ENCODE measurements around the gene ZNF644.

ZNF644 gene

GRCh38 chr1:90922202-90922601 lies 99.6 kb downstream of the ZNF644 start:
- H3K4me3 ChIP-seq (replicated peaks; ENCODE audit: insufficient read depth, low read length), result no peak overlapping the region
- no peaks in the 10 kb centered on the region for H3K27me3 ChIP-seq (ENCODE audit: insufficient read depth, poor library complexity, severe bottlenecking)
- no peak for DNase-seq (ENCODE audit: low read depth in 1 of 2, low spot score in 1 of 2)
- H3K27ac ChIP-seq (replicated peaks), result no peak overlapping the region
- TF ChIP-seq, protein P1, sequence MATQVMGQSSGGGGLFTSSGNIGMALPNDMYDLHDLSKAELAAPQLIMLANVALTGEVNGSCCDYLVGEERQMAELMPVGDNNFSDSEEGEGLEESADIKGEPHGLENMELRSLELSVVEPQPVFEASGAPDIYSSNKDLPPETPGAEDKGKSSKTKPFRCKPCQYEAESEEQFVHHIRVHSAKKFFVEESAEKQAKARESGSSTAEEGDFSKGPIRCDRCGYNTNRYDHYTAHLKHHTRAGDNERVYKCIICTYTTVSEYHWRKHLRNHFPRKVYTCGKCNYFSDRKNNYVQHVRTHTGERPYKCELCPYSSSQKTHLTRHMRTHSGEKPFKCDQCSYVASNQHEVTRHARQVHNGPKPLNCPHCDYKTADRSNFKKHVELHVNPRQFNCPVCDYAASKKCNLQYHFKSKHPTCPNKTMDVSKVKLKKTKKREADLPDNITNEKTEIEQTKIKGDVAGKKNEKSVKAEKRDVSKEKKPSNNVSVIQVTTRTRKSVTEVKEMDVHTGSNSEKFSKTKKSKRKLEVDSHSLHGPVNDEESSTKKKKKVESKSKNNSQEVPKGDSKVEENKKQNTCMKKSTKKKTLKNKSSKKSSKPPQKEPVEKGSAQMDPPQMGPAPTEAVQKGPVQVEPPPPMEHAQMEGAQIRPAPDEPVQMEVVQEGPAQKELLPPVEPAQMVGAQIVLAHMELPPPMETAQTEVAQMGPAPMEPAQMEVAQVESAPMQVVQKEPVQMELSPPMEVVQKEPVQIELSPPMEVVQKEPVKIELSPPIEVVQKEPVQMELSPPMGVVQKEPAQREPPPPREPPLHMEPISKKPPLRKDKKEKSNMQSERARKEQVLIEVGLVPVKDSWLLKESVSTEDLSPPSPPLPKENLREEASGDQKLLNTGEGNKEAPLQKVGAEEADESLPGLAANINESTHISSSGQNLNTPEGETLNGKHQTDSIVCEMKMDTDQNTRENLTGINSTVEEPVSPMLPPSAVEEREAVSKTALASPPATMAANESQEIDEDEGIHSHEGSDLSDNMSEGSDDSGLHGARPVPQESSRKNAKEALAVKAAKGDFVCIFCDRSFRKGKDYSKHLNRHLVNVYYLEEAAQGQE (IDR thresholded peaks at IDR 0.05; ENCODE audit: insufficient replicate concordance, low read depth), result no peak
- no peak for TF ChIP-seq GABPA (IDR thresholded peaks at IDR 0.05; ENCODE audit: low read depth)

- TF ChIP-seq, protein P1 (IDR thresholded peaks at IDR 0.05; ENCODE audit: insufficient replicate concordance, low read depth), result no peak
- TF ChIP-seq POLR2AphosphoS5 (IDR thresholded peaks at IDR 0.05; ENCODE audit: low read depth) (no peak), SPI1 (IDR thresholded peaks at IDR 0.05; ENCODE audit: borderline replicate concordance, low read depth) (no peak), GABPA (IDR thresholded peaks at IDR 0.05; ENCODE audit: low read depth) (no peak)
- TF ChIP-seq, protein P2, sequence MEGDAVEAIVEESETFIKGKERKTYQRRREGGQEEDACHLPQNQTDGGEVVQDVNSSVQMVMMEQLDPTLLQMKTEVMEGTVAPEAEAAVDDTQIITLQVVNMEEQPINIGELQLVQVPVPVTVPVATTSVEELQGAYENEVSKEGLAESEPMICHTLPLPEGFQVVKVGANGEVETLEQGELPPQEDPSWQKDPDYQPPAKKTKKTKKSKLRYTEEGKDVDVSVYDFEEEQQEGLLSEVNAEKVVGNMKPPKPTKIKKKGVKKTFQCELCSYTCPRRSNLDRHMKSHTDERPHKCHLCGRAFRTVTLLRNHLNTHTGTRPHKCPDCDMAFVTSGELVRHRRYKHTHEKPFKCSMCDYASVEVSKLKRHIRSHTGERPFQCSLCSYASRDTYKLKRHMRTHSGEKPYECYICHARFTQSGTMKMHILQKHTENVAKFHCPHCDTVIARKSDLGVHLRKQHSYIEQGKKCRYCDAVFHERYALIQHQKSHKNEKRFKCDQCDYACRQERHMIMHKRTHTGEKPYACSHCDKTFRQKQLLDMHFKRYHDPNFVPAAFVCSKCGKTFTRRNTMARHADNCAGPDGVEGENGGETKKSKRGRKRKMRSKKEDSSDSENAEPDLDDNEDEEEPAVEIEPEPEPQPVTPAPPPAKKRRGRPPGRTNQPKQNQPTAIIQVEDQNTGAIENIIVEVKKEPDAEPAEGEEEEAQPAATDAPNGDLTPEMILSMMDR (IDR thresholded peaks at IDR 0.05; ENCODE audit: insufficient read depth, low read length), result no peak
- DNase-seq (ENCODE audit: low read depth in 1 of 2, low spot score in 1 of 2), result no peak
- H3K27ac ChIP-seq (replicated peaks), result no peak overlapping the region
Measured at GRCh38 chr1:90919900-90920299, 101.9 kb downstream of the ZNF644 start.

DNA sequence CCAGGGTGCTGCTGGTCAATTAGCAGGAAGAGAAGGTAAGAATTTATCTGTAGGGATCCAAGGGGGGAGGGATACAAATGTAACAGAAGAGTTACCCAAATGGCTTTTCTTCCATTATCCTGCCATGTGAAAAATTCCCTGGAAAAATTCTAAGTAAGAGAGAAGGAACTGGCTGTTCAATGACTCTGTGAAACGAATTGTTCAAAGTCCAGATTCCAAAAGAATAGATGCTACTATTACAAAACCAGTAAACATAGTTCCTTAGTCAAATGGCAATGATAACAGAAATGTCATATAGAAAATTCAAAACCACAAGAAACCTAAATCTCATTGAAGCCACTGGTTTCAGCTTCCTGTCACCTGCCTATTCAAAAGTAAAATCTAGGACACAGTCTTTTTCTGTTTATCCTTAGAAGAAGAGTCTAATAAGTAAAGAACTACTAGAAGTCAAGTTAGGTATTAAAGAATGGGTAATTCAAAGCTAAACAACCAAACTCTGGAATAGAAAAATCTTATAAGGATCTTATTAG lies 102.6 kb downstream of the ZNF644 start:
- Histone ChIP-seq H3K4me3 (replicated peaks; ENCODE audit: insufficient read depth, low read length) (no peak overlapping the region), H3K27ac (replicated peaks) (no peak overlapping the region), H3K27me3 (ENCODE audit: insufficient read depth, poor library complexity, severe bottlenecking) (no peaks in the 10 kb centered on the region)
- DNase-seq (ENCODE audit: low read depth in 1 of 2, low spot score in 1 of 2), result no peak
- TF ChIP-seq, protein P1 (IDR thresholded peaks at IDR 0.05; ENCODE audit: insufficient replicate concordance, low read depth), result no peak
- TF ChIP-seq POLR2AphosphoS5 (IDR thresholded peaks at IDR 0.05; ENCODE audit: low read depth) (no peak), GABPA (IDR thresholded peaks at IDR 0.05; ENCODE audit: low read depth) (no peak), SPI1 (IDR thresholded peaks at IDR 0.05; ENCODE audit: borderline replicate concordance, low read depth) (no peak)
- TF ChIP-seq, protein P2 (IDR thresholded peaks at IDR 0.05; ENCODE audit: insufficient read depth, low read length), result no peak

More at GRCh38 chr1:90919900-90920299, 101.9 kb downstream of the ZNF644 start:
- no peak overlapping the region for H3K4me3 ChIP-seq (replicated peaks; ENCODE audit: insufficient read depth, low read length)
- no peaks in the 10 kb centered on the region for H3K27me3 ChIP-seq (ENCODE audit: insufficient read depth, poor library complexity, severe bottlenecking)

Data from HL-60 (cell line).